Cerebellar nuclear complex (tissue), 1 donor: ENCODE measurements around the gene SOX5.
"Not testable (repeated sequence)": the region's sequence is repeated elsewhere in the genome, so short reads cannot be mapped to it uniquely, and the experiment has no call there.

ENCODE experiments used
- DNase-seq, 2 experiments: peaks; one replicate each; lab custom pipeline; 2025; lab: John Stamatoyannopoulos, UW

The SOX5 gene

DNA sequence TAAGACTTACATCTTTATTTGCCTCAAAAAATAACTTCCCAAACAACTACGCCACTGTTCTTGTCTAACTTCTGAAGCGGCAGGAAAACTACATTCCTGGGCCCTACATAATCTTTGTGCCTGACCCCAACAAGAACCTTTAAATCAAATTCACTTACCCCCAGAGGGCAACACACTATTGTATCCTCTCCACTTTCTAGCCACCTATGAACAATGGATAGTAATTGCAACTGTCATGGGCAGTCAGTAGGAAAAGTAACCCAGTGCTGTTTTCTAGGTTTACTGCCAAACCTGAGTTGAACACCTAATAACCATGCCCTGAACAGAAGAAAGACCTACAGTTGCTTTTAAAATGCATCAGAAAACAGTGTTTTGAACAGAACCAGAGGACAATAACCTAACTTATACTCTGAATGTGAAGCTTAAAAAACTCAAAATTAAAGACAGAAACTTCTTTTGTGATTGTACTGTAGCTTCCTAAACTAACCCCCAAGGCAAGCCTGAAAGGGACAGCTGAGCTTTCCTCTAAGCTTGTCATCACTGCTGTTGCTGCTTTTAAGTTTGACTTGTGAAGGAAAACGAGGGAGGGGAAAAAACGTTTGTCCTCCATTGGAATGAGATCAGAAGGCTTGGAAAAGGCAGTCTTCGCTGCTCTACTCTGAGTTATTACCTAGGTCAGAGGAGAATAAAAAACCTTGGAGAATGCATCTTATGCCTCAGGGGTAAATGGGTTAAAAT is 195.7 kb downstream of the SOX5 start:
- DNase-seq: no peak

DNA sequence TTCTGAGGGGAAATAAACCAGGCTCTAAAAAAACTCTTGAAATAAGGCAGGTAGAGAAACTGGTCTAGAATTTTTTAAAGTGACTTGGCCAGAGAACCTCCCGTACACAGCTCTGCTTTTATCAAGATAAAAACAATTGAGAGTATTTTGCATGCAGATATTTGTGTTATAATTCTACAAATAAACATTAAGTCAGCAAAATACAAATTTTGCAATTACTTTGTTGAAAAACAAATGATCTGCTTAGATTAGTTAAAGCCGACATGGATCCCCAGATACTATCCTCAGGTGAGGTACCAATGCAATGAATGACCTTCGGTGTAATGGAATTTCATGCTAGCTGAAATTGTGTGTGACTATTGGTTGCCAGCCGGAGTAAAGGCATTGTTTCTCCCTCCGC is 197.2 kb downstream of the SOX5 start:
- no peak for DNase-seq

DNA sequence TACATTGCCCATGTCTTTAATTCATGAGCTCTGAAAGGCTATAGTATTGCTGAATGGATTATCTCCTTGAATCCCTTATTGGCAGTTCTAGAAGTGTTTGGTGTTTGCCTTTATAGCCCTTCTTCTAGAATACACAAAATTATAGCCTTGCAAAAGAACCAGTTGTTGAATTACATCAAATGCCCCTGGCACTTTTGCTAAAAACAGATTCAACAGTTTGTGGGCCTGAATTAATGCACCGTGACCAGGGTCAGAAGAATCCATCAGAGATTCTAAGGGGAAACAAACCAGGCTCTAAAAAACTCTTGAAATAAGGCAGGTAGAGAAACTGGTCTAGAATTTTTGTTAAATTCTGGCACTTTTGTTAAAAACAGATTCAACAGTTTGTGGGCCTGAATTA is 197.8 kb downstream of the SOX5 start:
- DNase-seq: no peak

DNA sequence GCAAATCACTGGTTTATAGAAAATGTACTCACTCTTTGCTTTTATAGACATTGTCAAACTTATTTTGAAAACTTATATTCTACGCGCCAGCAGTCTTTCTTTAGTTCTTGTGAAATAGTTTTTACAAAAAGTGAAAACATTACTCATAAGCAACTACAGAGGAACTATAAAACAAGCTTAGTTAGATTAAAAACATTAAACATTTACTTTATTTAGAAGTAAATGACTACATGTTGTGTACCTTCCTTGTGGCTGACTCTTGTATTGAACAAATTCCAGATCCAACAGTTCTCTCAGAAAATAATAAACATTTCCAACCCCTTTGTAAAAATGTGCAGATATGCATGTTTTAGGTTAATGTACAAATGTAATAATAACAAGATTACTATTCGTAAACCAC is 198.5 kb downstream of the SOX5 start:
- no peak for DNase-seq

DNA sequence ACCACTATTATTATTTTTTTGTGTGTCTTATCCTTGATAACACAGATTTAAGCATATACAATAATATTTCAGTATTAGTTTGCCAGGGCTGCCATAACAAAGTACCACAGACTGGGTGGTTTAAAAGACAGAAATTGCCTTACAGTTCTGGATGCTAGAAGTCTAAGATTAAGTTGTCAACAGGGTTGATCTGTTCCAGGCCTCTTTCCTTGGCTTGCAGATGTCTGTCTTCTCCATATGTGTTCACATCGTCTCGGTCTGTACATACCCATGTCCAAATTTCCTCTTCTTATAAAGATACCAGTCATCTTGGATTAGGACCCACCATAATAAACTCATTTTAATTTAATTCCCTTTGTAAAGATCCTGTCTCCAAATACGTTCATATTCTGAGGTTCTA is 204.8 kb downstream of the SOX5 start:
- DNase-seq: no peak

DNA sequence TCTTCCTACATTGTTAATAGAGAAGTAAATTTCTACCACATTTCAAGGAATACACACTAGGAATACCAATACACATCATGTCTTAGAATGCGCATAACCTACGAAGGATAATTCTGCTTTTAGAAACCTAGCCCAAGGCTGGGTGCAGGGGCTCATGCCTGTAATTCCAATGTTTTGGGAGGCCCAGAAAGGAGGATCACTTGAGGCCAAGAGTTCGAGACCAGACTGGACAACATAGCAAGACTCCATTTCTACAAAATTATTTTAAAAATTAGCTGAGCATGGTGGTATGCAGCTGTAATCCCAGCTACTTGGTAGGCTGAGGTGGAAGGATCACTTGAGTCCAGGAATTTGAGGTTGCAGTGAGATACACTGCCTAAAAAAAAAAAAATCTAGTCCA is 206.9 kb downstream of the SOX5 start:
- DNase-seq: no peak

DNA sequence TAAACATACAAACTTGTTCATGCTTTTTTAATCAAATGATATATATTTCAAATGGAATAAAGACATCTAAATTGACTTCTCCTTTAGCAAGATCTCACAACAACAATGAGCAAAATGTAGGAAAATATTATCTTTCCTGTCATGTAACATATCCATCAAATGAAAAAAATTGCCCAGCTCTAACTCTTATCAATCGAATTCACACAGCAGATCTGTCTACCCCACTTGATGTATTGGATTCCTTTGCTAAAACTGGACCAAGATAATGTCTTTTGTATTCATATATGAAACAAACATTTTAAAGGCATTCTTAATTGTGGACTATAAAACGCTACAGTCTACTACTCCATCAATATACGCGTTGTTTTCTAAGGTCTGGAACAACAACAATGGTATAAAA is 218.0 kb downstream of the SOX5 start:
- no peak for DNase-seq

DNA sequence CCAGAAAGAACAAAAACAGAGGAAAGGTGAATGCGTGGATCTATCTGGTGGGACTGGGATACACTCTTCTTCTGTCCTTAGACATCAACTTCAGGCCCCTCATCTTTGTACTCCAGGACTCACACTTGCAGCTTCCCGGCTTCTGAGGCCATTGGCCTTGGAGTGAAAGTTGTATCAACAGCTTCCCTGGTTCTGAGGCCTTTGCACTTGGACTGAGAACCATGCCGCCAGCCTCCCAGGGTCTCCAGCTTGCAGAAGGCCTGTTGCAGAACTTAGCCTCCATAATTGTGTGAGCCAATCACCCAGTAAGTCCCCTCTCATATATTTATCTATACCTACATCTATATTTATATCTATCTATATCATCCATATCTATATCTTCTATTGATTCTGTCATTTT is 218.4 kb downstream of the SOX5 start:
- DNase-seq: no peak

DNA sequence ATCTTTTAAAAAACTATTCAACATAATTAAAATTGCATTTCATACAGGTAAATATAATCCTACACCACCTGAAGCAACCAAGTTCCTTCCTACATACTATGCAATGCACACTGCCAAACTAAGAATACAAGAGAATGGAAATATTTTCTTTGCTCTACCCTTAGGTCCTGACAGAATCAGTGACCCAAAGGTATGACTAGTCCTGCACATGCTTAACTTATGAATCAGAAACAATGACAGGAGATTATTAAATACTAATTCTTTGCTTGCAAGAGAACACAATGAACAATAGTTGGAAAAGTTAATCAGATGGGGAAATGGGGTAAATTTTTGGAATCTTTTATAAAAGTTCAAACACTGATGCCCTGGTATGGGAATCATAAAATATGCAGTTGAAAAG is 220.1 kb downstream of the SOX5 start:
- no peak for DNase-seq

DNA sequence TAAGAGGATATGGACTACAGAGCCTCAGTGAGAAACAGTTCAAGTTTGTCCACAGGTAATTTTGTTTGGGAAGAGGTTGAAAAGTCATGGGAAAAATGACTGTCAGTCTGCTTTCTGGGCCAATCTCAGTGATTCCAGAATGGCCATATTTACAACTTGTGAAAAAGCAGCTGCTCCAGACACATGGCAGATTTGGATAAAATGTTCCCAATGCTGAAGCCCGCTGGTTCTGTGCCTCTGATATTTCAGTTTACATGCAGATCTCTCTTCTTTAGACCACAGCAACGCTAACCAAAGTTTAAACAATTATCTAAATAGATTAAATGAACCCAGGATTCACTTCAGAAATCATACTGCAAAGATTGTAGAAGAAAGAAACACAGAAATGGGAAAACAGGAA is 222.8 kb downstream of the SOX5 start:
- no peak for DNase-seq

DNA sequence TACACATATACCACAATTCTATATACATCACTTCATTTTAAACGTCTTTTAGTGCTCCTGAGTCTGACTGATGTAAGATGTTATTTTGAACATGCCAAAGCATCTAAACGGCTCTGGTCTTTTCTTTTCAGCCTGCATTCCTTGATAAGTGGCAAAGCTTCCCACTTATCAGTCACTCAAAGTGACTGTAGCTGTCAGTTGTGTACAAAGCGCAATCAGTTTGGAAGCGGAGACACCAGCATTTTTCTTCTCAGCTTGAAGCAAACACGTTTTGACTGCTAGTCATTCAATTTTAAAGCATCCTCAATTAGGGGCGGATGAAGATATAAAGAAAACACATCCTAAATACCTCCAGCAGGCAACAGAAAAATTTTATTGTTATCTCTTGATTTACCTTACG is 226.8 kb downstream of the SOX5 start:
- no peak for DNase-seq

DNA sequence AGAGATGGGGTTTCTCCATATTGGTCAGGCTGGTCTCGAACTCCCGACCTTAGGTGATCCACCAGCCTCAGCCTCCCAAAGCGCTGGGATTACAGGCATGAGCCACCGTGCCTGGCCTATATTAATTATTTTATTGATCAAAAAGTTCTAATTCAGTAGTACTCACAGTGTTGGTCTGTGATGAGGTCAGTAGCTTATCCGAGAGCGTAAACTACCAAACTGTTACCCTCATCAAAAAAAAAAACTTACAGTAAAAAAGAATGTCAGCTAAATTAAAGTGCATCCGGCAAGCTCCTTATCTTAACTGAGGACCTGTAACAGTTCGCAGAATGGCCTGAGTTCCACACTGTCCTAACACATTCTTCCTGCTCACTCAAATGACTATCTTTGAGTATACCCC is 228.2 kb downstream of the SOX5 start:
- no peak for DNase-seq

DNA sequence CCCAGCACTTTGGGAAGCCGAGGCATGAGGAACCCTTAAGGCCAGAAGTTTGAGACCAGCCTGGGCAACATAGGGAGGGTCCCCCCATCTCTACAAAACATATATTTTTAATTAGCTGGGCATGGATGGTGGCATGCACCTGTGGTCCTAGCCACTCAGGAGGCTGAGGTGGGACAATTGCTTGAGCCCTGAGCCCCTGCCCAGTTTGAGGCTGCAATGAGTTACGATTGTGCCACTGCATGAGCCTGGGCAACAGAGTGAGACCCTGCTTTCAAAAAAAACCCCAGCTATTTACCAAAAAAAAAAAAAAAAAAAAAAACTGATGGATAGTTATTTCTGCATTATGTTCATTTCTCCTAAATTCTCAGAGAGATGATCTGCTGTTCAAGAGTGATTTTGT is 230.0 kb downstream of the SOX5 start:
- no peak for DNase-seq

DNA sequence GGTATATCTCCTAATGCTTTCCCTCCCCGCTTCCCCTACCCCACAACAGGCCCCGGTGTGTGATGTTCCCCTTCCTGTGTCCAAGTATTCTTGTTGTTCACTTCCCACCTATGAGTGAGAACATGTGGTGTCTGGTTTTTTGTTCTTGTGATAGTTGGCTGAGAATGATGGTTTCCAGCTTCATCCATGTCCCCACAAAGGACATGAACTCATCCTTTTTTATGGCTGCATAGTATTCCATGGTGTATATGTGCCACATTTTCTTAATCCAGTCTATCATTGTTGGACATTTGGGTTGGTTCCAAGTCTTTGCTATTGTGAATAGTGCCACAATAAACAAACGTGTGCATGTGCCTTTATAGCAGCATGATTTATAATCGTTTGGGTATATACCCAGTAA is 239.1 kb downstream of the SOX5 start:
- DNase-seq: not testable (repeated sequence)

DNA sequence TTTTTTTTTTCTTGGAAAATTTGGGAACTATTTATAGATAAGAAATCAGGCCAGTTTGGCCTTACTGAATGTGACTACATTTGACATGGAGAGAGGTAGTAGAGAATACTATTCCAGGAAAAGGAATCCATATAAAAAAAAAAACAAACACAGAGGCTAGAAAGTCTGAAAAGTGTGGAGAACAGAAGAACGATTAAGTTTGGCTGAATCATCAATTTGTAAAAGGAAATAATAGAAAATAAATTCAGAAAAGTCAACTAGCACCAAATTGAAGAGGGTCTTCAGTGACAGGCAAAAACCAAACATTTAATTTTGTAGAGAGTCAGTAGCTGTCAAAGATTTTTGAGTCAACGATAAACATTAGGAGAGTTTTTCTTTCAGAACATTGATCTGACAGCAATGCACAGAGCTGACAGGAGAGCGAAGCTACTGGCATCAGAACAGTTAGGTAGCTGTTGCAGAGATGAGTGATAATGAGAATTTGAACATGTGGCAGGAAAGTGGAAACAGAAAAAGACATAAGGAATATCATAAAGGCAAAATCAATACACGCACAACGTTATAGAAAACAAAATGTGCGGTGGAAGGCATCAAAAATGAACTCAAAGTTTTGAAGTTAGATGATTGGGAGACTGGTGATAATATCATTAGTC is 241.2 kb downstream of the SOX5 start:
- DNase-seq: no peak

DNA sequence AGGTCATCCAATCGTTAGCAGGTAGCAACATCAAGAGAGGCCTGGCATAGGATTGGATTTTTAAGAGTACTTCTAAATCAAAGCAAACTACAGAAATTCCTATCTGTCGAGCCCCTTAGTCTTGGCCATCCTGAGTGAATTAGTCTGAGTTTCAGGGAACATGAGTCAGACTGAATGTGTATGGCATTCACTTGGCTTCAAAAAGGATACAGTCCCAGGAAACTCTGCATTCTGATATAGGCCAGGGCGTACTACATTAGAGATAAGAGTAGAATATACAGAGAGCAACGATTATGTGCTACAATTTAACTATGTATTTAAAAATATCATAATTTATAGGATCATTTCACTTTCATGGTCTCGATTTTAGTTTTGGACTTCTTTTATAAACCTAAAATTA is 242.2 kb downstream of the SOX5 start:
- DNase-seq: no peak

DNA sequence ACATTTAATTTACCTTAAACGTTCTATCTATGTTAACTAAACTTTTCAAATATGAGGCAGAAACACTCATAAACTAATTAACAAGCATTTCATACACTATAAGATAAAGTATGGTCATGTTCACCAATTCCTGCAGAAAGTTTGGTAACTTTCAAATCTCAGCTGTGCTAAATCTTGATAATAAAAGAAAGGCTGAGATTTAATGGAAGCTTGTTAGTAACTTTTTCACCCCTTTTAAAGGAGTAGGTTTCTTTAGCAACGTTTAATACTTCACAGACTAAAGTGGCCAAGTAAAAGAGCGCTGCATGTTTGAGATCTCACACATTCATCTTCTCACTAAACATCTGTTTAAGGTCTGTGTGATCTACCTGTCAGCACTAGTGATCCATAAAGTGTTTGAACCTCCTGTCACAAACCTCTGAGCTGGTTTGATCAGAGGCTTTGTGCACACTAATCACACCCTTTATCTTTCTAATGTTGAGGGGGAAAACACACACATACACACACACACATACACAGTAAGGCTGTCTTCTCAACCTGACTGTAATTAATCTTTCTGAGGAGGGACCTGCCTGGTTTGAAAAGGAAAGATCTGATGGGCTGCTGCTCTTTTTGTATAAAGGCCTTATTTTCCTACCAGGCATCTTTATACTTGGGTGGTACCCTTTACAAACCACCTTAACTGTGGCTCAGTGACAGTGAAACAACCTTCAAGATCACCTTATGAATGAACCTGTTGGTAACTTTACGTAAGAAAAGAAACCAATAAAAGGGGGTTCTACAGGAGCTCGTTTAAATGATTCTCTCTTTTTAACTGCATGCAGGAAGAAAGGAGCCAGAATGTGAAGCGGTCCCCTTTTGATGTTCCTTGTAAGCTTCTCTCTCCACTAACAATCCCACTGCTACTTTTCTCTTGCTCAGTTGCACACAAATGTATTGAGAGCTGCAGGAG is 244.2 kb downstream of the SOX5 start:
- DNase-seq: no peak

DNA sequence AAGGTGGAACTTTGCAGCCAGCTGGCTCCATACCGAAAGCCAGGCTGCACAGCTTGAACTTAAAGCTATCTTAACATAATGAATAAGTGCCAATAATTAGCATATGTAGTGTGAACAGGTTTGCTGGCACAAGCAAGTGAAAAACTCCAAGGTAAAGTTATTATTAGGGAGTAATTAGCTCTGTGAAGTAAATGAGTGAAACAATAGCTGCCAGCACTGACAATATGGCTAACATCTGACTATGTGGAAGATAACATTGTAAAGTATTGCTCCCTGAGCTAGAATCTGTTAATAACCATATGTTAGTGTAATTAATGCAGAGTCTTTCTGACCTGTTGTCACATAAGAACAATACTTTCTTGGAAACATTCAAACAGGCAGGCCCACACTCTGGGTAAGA is 246.4 kb downstream of the SOX5 start:
- no peak for DNase-seq

DNA sequence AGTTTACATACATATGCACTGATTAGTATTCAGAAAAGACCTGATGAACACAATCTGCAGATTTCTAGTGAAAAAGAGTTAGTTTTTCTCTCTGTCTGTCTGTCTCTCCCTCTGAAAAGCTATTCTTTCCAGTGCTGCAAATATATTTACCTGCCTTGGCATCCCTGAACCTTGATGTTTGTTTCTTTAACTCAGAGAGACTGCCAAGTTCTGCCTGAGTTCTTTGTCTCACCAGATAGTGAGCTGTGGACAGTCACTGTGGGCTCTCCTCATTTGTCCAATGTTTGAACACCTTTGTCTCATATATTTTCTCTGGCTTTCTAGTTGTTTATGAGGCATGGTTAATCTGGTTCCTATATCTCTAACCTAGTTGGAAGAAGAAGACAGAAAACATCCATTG is 250.4 kb downstream of the SOX5 start:
- DNase-seq: no peak

DNA sequence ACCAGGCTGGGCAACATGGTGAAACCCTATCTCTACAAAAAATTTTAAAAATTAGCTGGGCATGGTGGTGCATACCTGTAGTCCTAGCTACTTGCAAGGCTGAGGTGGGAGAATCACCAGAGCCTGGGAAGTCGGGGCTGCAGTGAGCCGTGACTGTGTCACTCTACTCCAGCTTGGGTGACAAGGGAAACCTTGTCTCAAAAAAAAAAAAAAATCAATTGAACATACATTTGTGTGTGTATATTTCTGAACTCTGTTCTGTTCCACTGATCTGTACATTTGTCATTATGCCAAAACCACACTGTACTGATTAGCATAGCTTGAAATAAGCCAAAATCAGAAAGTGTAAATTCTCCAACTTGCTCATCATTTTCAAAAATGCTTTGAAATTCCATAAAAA is 254.6 kb downstream of the SOX5 start:
- no peak for DNase-seq

DNA sequence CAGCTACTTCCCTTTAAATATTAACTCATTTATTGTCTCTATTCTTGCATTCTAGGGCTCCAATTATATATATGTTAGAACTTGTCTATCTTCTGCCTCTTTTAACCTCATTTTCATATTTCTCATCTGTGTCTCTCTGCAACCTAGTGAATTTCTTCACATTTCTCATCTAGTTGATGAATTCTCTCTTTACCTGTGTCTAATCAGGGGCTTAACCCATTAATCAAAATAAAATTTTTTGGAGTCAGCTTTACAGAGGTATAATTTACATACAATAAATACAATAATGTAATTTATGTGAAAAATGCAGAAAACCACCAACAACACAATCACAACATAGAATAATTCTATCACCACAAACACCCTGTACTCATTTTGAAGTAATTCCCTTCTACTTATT is 255.2 kb downstream of the SOX5 start:
- no peak for DNase-seq

DNA sequence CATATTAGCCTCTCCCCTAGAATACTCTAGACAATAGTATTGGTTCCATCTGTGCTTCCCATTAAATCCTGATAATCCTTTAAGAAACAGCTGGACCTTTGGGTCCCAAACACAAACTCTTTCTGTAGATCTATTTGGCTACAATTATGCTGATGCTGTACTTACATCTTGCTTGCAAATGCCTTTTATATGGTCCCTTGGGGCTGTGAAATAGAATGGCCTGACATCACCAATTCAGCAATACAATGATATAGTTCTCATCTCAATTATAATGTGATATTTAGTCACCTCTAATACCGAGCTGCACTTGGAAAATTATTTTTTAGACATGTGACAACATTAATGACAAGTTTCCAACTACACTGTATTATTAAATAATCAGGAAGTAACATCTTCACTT is 261.5 kb downstream of the SOX5 start:
- DNase-seq: no peak

DNA sequence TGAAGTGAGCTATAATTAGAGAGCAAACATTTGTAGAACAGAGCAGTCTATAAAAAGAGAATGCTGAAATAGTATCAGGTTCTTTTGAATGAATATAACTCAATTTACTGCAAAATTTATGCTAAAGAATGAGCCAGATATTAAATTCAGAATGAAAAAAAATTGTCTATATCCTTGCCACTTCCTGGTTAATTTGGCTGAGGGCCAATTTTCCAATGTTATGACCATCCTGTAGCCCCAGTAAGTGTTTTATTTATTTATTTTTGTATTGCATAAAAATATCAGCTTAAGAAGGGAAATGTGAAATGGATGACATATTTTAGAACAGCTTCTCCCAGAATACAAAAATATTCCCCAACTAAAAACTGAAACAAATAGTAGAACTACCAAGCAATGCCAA is 263.4 kb downstream of the SOX5 start:
- no peak for DNase-seq
